ENCODE data around the gene PRMT9.

The PRMT9 gene

DNA sequence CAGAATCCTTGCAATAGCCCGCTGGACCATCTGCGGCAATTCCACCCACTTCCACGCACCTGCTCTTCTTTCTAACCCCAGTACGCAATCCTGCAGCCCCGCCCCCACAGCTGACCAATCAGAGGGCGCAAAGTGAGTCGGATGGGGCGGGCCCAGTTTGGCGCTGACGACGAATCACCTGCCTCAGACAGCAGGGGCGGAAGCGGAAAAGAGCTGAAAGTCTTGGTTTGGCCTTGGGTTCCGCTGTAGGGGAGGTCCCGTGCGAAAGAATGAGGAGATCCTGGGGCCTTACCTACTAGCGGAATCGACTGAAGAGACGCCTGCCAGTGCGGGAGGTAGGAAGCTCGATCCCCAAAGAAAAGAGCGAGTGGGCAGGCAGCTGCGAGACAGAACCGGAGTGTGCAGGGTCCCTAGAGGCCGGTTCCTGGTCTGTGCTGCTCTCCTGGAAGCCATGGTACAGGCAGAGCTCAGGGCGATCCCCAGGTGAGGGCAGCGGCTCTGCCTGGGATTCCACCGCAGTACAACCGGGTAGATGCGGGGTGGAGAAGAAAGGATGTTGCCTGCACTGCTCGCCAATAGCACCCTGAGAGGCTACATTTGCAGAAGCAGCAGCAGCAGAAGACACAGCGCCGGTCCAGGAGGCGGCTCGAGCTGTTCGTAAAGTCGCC is 66.7 kb downstream of the PRMT9 start, which contains the start of gene TMEM184C:
TSS of gene TMEM184C (plus strand) at position 225 of the 668 bp plus-strand sequence. CDS start 560 bp downstream, outside the sequence.
- DNase-seq (ENCODE audit: low read depth): peak; percentile 89
- peak within 1 kb of the TSS; percentile 97 for H3K4me3 ChIP-seq (ENCODE audit: control insufficient read depth, low read depth, low read length)
- TF ChIP-seq CTCF (conservative IDR thresholded peaks at IDR 0.05; ENCODE audit: control insufficient read depth, insufficient read depth, low read depth, low read length): no peak

DNA sequence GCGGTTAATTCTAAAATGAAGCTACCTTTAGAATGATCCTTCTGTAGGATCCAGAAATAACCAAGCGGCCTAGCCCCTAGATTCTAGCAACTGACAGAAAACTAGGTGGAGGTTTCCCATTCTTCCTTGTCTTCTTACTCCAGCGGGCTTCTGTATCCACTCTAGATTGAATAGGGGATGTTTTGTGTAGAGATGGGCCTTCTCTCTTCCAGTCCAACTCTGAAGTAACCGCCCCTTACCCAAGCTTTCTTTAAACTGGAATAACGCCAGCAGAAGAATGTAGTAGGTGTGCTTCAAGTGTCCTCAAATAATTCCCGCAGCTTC is 67.2 kb downstream of the PRMT9 start:
- no peak for TF ChIP-seq CTCF (conservative IDR thresholded peaks at IDR 0.05; ENCODE audit: control insufficient read depth, insufficient read depth, low read depth, low read length)
- H3K4me3 ChIP-seq (ENCODE audit: control insufficient read depth, low read depth, low read length): peak overlapping the region; percentile 97
- DNase-seq (ENCODE audit: low read depth): no peak

DNA sequence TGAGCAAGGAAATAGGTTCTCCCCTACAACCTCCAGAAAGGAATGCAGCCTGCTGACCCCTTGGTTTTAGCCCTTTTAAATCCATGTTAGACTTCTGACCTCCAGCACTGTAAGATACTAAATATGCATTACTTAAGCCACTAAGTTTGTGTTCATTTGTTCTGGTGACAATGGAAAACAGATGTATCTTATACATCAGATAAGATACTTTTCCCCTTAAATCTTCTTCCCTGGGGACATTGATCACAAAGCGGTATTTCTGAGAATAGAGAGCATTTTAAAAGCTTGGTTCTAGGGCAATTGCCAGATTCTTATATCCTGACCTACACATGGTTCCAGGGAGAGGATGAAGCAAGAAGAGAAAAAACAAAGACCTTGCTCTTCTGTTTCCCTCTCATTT is 73.3 kb downstream of the PRMT9 start:
- DNase-seq (ENCODE audit: low read depth): peak; percentile 69
- no peak overlapping the region for H3K4me3 ChIP-seq (ENCODE audit: control insufficient read depth, low read depth, low read length)

GRCh38 chr4:147607471-147607870 is 76.5 kb downstream of the PRMT9 start:
- no peak for DNase-seq (ENCODE audit: low read depth)
- TF ChIP-seq CTCF (conservative IDR thresholded peaks at IDR 0.05; ENCODE audit: control insufficient read depth, insufficient read depth, low read depth, low read length): no peak
- no peak overlapping the region for H3K4me3 ChIP-seq (ENCODE audit: control insufficient read depth, low read depth, low read length)

More for the DNA sequence above, 73.3 kb downstream of the PRMT9 start:
- no peak for TF ChIP-seq CTCF (conservative IDR thresholded peaks at IDR 0.05; ENCODE audit: control insufficient read depth, insufficient read depth, low read depth, low read length)

- H3K4me3 ChIP-seq (ENCODE audit: control insufficient read depth, low read depth, low read length): no peak overlapping the region
- no peak for TF ChIP-seq CTCF (conservative IDR thresholded peaks at IDR 0.05; ENCODE audit: control insufficient read depth, insufficient read depth, low read depth, low read length)
- DNase-seq (ENCODE audit: low read depth): no peak
Measured at GRCh38 chr4:147605499-147605898, 78.5 kb downstream of the PRMT9 start.

GRCh38 chr4:147599769-147600168 is 84.2 kb downstream of the PRMT9 start:
- no peak overlapping the region for H3K4me3 ChIP-seq (ENCODE audit: control insufficient read depth, low read depth, low read length)
- DNase-seq (ENCODE audit: low read depth): peak; percentile 32
- no peak for TF ChIP-seq CTCF (conservative IDR thresholded peaks at IDR 0.05; ENCODE audit: control insufficient read depth, insufficient read depth, low read depth, low read length)

GRCh38 chr4:147599206-147599605 is 84.8 kb downstream of the PRMT9 start:
- no peak overlapping the region for H3K4me3 ChIP-seq (ENCODE audit: control insufficient read depth, low read depth, low read length)
- TF ChIP-seq CTCF (conservative IDR thresholded peaks at IDR 0.05; ENCODE audit: control insufficient read depth, insufficient read depth, low read depth, low read length): no peak
- no peak for DNase-seq (ENCODE audit: low read depth)

Data from fibroblast of mammary gland (primary cell).